Measurements from ENCODE around the gene CTSH.

DNA sequence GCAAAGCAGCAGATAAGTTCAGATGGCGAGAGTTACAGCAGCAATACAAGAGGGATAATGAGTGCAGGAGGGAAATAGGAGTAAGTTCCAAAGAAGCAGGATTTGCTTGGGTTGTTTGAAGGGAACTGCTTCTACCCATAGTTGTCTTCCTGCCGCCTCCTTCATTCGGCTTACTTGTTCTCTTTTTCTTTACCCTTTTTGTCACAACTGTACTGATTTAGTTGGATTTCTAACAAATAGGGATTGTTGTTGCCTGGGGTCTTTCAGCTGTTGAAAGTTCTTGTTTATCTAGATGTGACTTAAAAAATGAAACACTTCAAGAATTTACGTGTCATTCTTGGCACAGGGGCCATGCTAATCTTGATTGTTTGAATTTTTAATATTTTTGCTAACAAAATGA, 46.3 kb downstream of the CTSH start:
- TF ChIP-seq, protein P1, sequence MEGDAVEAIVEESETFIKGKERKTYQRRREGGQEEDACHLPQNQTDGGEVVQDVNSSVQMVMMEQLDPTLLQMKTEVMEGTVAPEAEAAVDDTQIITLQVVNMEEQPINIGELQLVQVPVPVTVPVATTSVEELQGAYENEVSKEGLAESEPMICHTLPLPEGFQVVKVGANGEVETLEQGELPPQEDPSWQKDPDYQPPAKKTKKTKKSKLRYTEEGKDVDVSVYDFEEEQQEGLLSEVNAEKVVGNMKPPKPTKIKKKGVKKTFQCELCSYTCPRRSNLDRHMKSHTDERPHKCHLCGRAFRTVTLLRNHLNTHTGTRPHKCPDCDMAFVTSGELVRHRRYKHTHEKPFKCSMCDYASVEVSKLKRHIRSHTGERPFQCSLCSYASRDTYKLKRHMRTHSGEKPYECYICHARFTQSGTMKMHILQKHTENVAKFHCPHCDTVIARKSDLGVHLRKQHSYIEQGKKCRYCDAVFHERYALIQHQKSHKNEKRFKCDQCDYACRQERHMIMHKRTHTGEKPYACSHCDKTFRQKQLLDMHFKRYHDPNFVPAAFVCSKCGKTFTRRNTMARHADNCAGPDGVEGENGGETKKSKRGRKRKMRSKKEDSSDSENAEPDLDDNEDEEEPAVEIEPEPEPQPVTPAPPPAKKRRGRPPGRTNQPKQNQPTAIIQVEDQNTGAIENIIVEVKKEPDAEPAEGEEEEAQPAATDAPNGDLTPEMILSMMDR (IDR thresholded peaks at IDR 0.05): no peak
- TF ChIP-seq POLR2A (IDR thresholded peaks at IDR 0.05): no peak
